Measurements from ENCODE around the gene ARHGAP12. TPM values are rescaled to one million over a fixed set of nuclear protein-coding genes. Genes with fewer than 3 reads are reported as not detected.

ARHGAP12 gene
- total RNA-seq, 2 donors from 2014 or later, result 34.3 to 44.9 TPM

GRCh38 chr10:31921031-31921430 lies 7.6 kb downstream of the ARHGAP12 start:
- no peak for DNase-seq (ENCODE audit: low spot score)
- Histone ChIP-seq H3K27me3 (replicated peaks; ENCODE audit: insufficient read depth) (no peaks in the 10 kb centered on the region), H3K36me3 (no peaks in the 10 kb centered on the region), H3K9me3 (no peaks in the 10 kb centered on the region), H3K4me1 (replicated peaks) (no peaks in the 10 kb centered on the region), H3K4me3 (no peak overlapping the region), H3K27ac (no peak overlapping the region)
- WGBS, result 52% methylated on average over 4 of the region's 4 CpGs
- TF ChIP-seq POLR2AphosphoS5 (IDR thresholded peaks at IDR 0.05), result no peak
- no peak for TF ChIP-seq CTCF (IDR thresholded peaks at IDR 0.05)
- TF ChIP-seq POLR2A (IDR thresholded peaks at IDR 0.05), result no peak
- intact Hi-C loops (cut with DNase I), result loop anchor here (10.0 kb wide), 1 partner anchor 134 kb away; the partner anchor contains the start of gene KIF5B

GRCh38 chr10:31920538-31920937 lies 8.1 kb downstream of the ARHGAP12 start:
- intact Hi-C loops (cut with DNase I), result loop anchor here (10.0 kb wide), 1 partner anchor 134 kb away; the partner anchor contains the start of gene KIF5B
- Histone ChIP-seq H3K9me3 (no peaks in the 10 kb centered on the region), H3K4me1 (replicated peaks) (no peaks in the 10 kb centered on the region), H3K27ac (no peak overlapping the region), H3K36me3 (no peaks in the 10 kb centered on the region), H3K27me3 (replicated peaks; ENCODE audit: insufficient read depth) (no peaks in the 10 kb centered on the region), H3K4me3 (no peak overlapping the region)
- no peak for DNase-seq (ENCODE audit: low spot score)
- 85% methylated on average over 2 of the region's 2 CpGs for WGBS
- TF ChIP-seq CTCF (IDR thresholded peaks at IDR 0.05) (no peak), POLR2AphosphoS5 (IDR thresholded peaks at IDR 0.05) (no peak), POLR2A (IDR thresholded peaks at IDR 0.05) (no peak)

- no peaks in the 10 kb centered on the region for H3K4me1 ChIP-seq (replicated peaks)
- 95% methylated on average over 2 of the region's 2 CpGs for WGBS
- no peaks in the 10 kb centered on the region for H3K9me3 ChIP-seq
- no peak for DNase-seq (ENCODE audit: low spot score)
- intact Hi-C loops (cut with DNase I), result no loop called here
- no peaks in the 10 kb centered on the region for H3K27me3 ChIP-seq (replicated peaks; ENCODE audit: insufficient read depth)
- no peaks in the 10 kb centered on the region for H3K36me3 ChIP-seq
- TF ChIP-seq CTCF (IDR thresholded peaks at IDR 0.05) (no peak), POLR2AphosphoS5 (IDR thresholded peaks at IDR 0.05) (no peak), POLR2A (IDR thresholded peaks at IDR 0.05) (no peak)
- H3K4me3 ChIP-seq, result no peak overlapping the region
- no peak overlapping the region for H3K27ac ChIP-seq
Measured at GRCh38 chr10:31918671-31919409, 9.8 kb downstream of the ARHGAP12 start.

- Histone ChIP-seq H3K4me1 (replicated peaks) (peaks cover 5% of the 10 kb centered on the region), H3K4me3 (no peak overlapping the region), H3K27ac (no peak overlapping the region), H3K9me3 (no peaks in the 10 kb centered on the region), H3K27me3 (replicated peaks; ENCODE audit: insufficient read depth) (no peaks in the 10 kb centered on the region), H3K36me3 (no peaks in the 10 kb centered on the region)
- intact Hi-C loops (cut with DNase I), result no loop called here
- WGBS, result 96% methylated on average over 2 of the region's 2 CpGs
- DNase-seq (ENCODE audit: low spot score), result no peak
- no peak for TF ChIP-seq POLR2A (IDR thresholded peaks at IDR 0.05)
- no peak for TF ChIP-seq POLR2AphosphoS5 (IDR thresholded peaks at IDR 0.05)
- no peak for TF ChIP-seq CTCF (IDR thresholded peaks at IDR 0.05)
Measured at GRCh38 chr10:31914370-31914769, 14.3 kb downstream of the ARHGAP12 start.

All from prostate gland (tissue), 2 donors.